ENCODE measurements around the gene RNF146. TPM values are rescaled to one million over a fixed set of nuclear protein-coding genes. Genes with fewer than 3 reads are reported as not detected.

The RNF146 gene
- total and polyA plus RNA-seq, 10 of the 15 experiments (the other 5 are each of a cell fraction or from before 2014, with no cell fraction given), result 9.3 to 33.0 (median 17.8) TPM

- ATAC-seq (peak; percentile 40), DNase-seq (ENCODE audit: low read depth, low spot score) (no peak), FAIRE-seq (no peak)
- H3K4me2 ChIP-seq (ENCODE audit: control insufficient read depth, insufficient read depth), result no peak overlapping the region
- intact Hi-C loops (cut with micrococcal nuclease; ENCODE audit: unreplicated experiment) (no loop called here), in situ Hi-C loops (cut with MboI) (no loop called here)
- H3K9ac ChIP-seq (ENCODE audit: control insufficient read depth, insufficient read depth, low read length), result no peak overlapping the region
- no TSS peak for BruUV-seq (replicated peaks)
- no peak overlapping the region for H3K4me3 ChIP-seq
- no peak overlapping the region for H2AFZ ChIP-seq (ENCODE audit: control insufficient read depth, low read depth, low read length)
- CTCF ChIA-PET, result interaction anchor here (1.1 to 2.7 kb wide), 3 partner anchors 9 to 29 kb away, joined by 3 to 14 read pairs (median 3); no protein-coding TSS in a partner anchor
- H3K9me3 ChIP-seq (replicated peaks; ENCODE audit: control insufficient read depth, insufficient read depth, low read length), result no peaks in the 10 kb centered on the region; the same call in 2 of the 3 replicates
- RAD21 ChIA-PET (ENCODE audit: unreplicated experiment), result interaction anchor here (1.1 to 1.6 kb wide), 2 partner anchors 10 to 66 kb away, joined by 3 to 6 read pairs; partner anchors contain the start of gene RNF146
- no peak overlapping the region for H3K27ac ChIP-seq (ENCODE audit: control insufficient read depth, insufficient read depth)
- POLR2A ChIA-PET, result interaction anchor here (0.7 to 2.5 kb wide), 3 partner anchors 9 to 41 kb away, joined by 3 to 12 read pairs (median 3); no protein-coding TSS in a partner anchor
- H3K79me2 ChIP-seq (ENCODE audit: control insufficient read depth, insufficient read depth, low read length), result peaks cover 32% of the 10 kb centered on the region
- peaks cover 0 to 3% of the 10 kb centered on the region in 2 experiments; a peak in 1 of 4 replicates for H3K36me3 ChIP-seq (ENCODE audit: control insufficient read depth in 2 of 2, insufficient read depth in 2 of 2, low read length in 1 of 2)
- SMC1A ChIA-PET (ENCODE audit: uncharacterized antibody, unreplicated experiment), result interaction anchor here (1.0 to 1.6 kb wide), 4 partner anchors 9 to 88 kb away, joined by 4 to 6 read pairs (median 5); no protein-coding TSS in a partner anchor
- no peaks in the 10 kb centered on the region for H4K20me1 ChIP-seq (ENCODE audit: control insufficient read depth, insufficient read depth)
- peaks cover 11% of the 10 kb centered on the region; the same call in 1 of the 2 replicates for H3K4me1 ChIP-seq (ENCODE audit: control insufficient read depth, insufficient read depth, low read length)
- 71% methylated on average over 4 of the region's 4 CpGs for WGBS (ENCODE audit: insufficient coverage, insufficient replicate concordance, low lambda C conversion rate, missing lambda C conversion rate)
- H3K27me3 ChIP-seq (replicated peaks in 1 of 2; ENCODE audit: control insufficient read depth in 2 of 2, insufficient read depth in 2 of 2, low read length in 1 of 2), result no peaks in the 10 kb centered on the region
- TF ChIP-seq PRDM15 (CRISPR knock-in tag; IDR thresholded peaks at IDR 0.05), result no peak
- no peak for TF ChIP-seq ZBTB33 (IDR thresholded peaks at IDR 0.05)
- no peak for TF ChIP-seq RELB (IDR thresholded peaks at IDR 0.05; ENCODE audit: low read depth)
- TF ChIP-seq REST (IDR thresholded peaks at IDR 0.05; ENCODE audit: low read depth, low read length), result no peak
- TF ChIP-seq YBX1 (IDR thresholded peaks at IDR 0.05), result no peak
- TF ChIP-seq RAD21 (IDR thresholded peaks at IDR 0.05; ENCODE audit: insufficient read depth, low read depth, low read length), result no peak
- TF ChIP-seq CBX5 (IDR thresholded peaks at IDR 0.05; ENCODE audit: low read depth), result no peak
- no peak for TF ChIP-seq SP1 (IDR thresholded peaks at IDR 0.05; ENCODE audit: low read depth, low read length)
- no peak for TF ChIP-seq TCF3 (IDR thresholded peaks at IDR 0.05; ENCODE audit: borderline replicate concordance, insufficient read depth, low read depth, low read length)
- no peak for TF ChIP-seq FOXK2 (IDR thresholded peaks at IDR 0.05)
- no peak for TF ChIP-seq FOXM1 (IDR thresholded peaks at IDR 0.05; ENCODE audit: low read depth, low read length)
These were observed 65.8 kb downstream of the RNF146 start for GRCh38 chr6:127332383-127332961.
